CD4-positive, CD25-positive, alpha-beta regulatory T cell (primary cell): ENCODE measurements around the gene MXI1. TPM values are rescaled to one million over a fixed set of nuclear protein-coding genes. Genes with fewer than 3 reads are reported as not detected.

ENCODE experiments used
- ATAC-seq, 2 donors: fragments of 150-1000 bp; cut with Tn5 transposase; one replicate each; pipeline ENCODE4 v1.10.0; 2021; ENCODE audit warnings: low read depth in 2 of 2, moderate number of reproducible peaks in 2 of 2, moderate library complexity in 1 of 2
- DNase-seq, 3 donors: peaks; one replicate each; pipeline versions ENCODE4 v3.0.0 to v3.0.0-alpha.2; 2012 to 2022; ENCODE audit warnings: mixed read lengths in 1 of 3
- H3K27ac ChIP-seq: one replicate; pipeline ENCODE4 v1.7.0; 2013; ENCODE audit warnings: mild to moderate bottlenecking, low read length; ENCODE audit not compliant: insufficient read depth, poor library complexity, severe bottlenecking
- H3K27me3 ChIP-seq: one replicate; pipeline ENCODE4 v1.7.0; 2013; ENCODE audit warnings: low read length; ENCODE audit not compliant: control insufficient read depth, insufficient read depth
- H3K36me3 ChIP-seq: one replicate; pipeline ENCODE4 v1.7.0; 2013; ENCODE audit warnings: mild to moderate bottlenecking, low read length, moderate library complexity; ENCODE audit not compliant: control insufficient read depth, insufficient read depth
- H3K4me1 ChIP-seq: 2 replicates; pipeline ENCODE4 v1.7.0; 2013; ENCODE audit warnings: mild to moderate bottlenecking, low read length; ENCODE audit not compliant: insufficient read depth, control insufficient read depth, poor library complexity, severe bottlenecking
- H3K4me3 ChIP-seq: one replicate; pipeline ENCODE4 v1.7.0; 2013; ENCODE audit warnings: low read depth, mild to moderate bottlenecking, low read length, moderate library complexity
- H3K9me3 ChIP-seq, 2 experiments: 1 replicate in 1 of 2; 2 replicates in 1 of 2; pipeline ENCODE4 v1.7.0; 2013; ENCODE audit warnings: low read length in 2 of 2, mild to moderate bottlenecking in 1 of 2, moderate library complexity in 1 of 2; ENCODE audit not compliant: control insufficient read depth in 2 of 2
- H3K27ac Mint-ChIP-seq, 3 donors: one replicate each; pipeline ENCODE4 v1.8.0; 2020 to 2022; ENCODE audit warnings: mild to moderate bottlenecking in 3 of 3, mixed read lengths in 3 of 3, moderate library complexity in 2 of 3
- H3K27me3 Mint-ChIP-seq: one replicate; pipeline ENCODE4 v1.8.0; 2022; ENCODE audit warnings: mild to moderate bottlenecking, mixed read lengths
- H3K36me3 Mint-ChIP-seq: one replicate; pipeline ENCODE4 v1.8.0; 2020; ENCODE audit warnings: mixed read lengths
- H3K4me1 Mint-ChIP-seq, 4 donors: one replicate each; pipeline ENCODE4 v1.8.0; 2020 to 2022; ENCODE audit warnings: mixed read lengths in 4 of 4, mild to moderate bottlenecking in 1 of 4
- H3K4me3 Mint-ChIP-seq, 4 donors: one replicate each; pipeline ENCODE4 v1.8.0; 2020 to 2022; ENCODE audit warnings: mild to moderate bottlenecking in 4 of 4, mixed read lengths in 4 of 4, moderate library complexity in 3 of 4
- H3K9me3 Mint-ChIP-seq, 7 donors: one replicate each; pipeline ENCODE4 v1.8.0; 2020 to 2022; ENCODE audit warnings: mixed read lengths in 7 of 7, mild to moderate bottlenecking in 3 of 7, moderate library complexity in 2 of 7
- polyA plus RNA-seq, 4 donors: library from polyadenylated mRNA; unstranded; fragments of 300-500 nt; fragmentation: Illumina TruSeq; gene quantifications; one replicate each; pipeline ENCODE4 v1.2.3, GENCODE V29; 2021
- total RNA-seq: library from RNA; stranded (reverse); gene quantifications from one replicate; pipeline ENCODE4 v1.2.3, GENCODE V29; 2022

MXI1 gene
- total and polyA plus RNA-seq, 5 donors from 2014 or later, result 34.2 to 56.8 (median 42.9) TPM

DNA sequence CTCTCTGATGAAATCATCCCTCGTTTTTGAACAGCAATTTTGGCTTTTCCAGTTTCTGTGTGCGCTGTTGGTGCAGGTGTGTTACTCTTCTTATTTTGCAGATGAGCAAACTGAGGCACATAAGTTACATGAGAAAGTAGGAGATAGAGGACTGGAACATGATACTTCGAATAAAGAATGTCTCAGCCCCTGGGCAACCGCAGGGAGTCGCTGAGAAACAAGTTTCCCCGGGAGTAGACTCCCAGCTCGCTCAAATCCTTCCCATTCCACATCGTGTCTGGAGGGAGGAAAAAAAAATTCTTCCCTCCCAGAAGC, 18.0 kb downstream of the MXI1 start:
- no peaks in the 10 kb centered on the region for H3K27me3 ChIP-seq
- peak overlapping the region; percentile 81 to 91 (median 88) for H3K4me3 Mint-ChIP-seq
- H3K4me3 ChIP-seq, result peak overlapping the region; percentile 86
- no peaks in the 10 kb centered on the region for H3K9me3 ChIP-seq
- peaks cover 8% of the 10 kb centered on the region for H3K36me3 ChIP-seq
- no peak for ATAC-seq
- peaks cover 4% of the 10 kb centered on the region for H3K27me3 Mint-ChIP-seq
- H3K4me1 Mint-ChIP-seq, result peaks cover 4 to 59% (median 41%) of the 10 kb centered on the region in 4 donors
- peaks cover 0 to 1% (median 0%) of the 10 kb centered on the region in 7 donors for H3K9me3 Mint-ChIP-seq
- H3K27ac Mint-ChIP-seq, result peak overlapping the region; percentile 91 to 94 (median 94)
- no peak for DNase-seq
- H3K27ac ChIP-seq, result peak overlapping the region; percentile 89
- H3K36me3 Mint-ChIP-seq, result peaks cover 7% of the 10 kb centered on the region
- peaks cover 30% of the 10 kb centered on the region for H3K4me1 ChIP-seq

DNA sequence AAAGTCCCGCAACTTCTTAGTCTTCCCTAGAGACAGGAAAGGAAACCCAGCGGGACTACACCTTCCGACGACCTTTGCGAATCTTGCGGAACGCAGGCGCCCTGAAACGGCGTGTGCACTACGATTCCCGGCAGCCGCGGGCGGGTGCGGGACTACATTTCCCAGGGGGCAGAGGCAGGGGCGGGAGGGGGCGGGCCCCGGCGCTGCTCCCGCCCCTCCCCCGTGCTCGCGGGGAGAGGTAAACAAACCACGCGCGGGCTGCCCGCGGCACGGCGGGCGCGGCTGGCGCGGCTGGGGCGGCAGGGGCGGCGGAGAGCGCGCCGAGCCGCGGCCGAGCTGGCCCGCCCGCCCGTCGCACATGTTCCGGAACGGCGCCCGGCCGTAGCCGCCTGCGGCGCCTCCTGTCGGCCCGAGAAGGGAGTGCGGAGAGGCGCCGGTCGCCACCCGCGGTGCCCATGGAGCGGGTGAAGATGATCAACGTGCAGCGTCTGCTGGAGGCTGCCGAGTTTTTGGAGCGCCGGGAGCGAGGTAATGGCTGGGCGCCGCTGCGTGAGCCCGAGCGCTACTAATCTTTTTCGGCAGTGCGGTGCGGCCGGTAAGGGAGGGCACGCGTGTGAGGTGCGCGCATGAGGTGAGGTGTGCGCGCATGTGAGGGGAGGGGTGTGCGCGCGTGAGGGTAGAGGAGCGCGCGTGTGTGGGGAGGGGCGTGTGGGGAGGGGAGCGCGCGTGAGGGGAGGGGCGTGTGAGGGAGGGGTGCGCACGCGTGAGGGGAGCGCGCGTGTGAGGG, 18.5 kb downstream of the MXI1 start:
- peak overlapping the region; percentile 81 to 98 (median 94) for H3K4me3 Mint-ChIP-seq
- peaks cover 30% of the 10 kb centered on the region for H3K4me1 ChIP-seq
- peaks cover 7% of the 10 kb centered on the region for H3K36me3 Mint-ChIP-seq
- DNase-seq (peak; percentile 85 to 94 (median 87)), ATAC-seq (peak; percentile 65 to 68)
- peak overlapping the region; percentile 94 to 96 (median 94) for H3K27ac Mint-ChIP-seq
- peaks cover 8% of the 10 kb centered on the region for H3K36me3 ChIP-seq
- H3K4me1 Mint-ChIP-seq, result peaks cover 8 to 54% (median 37%) of the 10 kb centered on the region in 4 donors
- peak overlapping the region; percentile 89 for H3K27ac ChIP-seq
- no peaks in the 10 kb centered on the region for H3K9me3 ChIP-seq
- H3K9me3 Mint-ChIP-seq, result peaks cover 0 to 1% (median 0%) of the 10 kb centered on the region in 7 donors
- no peaks in the 10 kb centered on the region for H3K27me3 ChIP-seq
- peaks cover 4% of the 10 kb centered on the region for H3K27me3 Mint-ChIP-seq
- peak overlapping the region; percentile 86 for H3K4me3 ChIP-seq

DNA sequence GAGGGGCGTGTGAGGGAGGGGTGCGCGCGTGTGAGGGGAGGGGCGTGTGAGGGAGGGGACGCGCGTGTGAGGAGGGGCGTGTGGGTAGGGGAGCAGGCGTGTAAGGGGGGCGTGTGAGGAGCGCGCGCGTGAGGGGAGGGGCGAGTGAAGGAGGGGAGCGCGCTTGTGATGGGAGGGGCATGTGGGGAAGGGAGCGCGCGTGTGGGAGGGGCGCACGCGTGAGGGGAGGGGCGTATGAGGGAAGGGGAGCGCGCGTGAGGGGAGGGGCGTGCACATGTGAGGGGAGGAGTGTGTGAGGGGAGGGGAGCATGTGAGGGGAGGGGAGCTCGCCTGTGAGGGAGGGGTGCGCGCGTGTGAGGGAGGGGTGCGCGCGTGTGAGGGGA, 19.1 kb downstream of the MXI1 start:
- DNase-seq (peak; percentile 82 to 92 (median 83)), ATAC-seq (peak; percentile 30 to 36)
- no peaks in the 10 kb centered on the region for H3K27me3 ChIP-seq
- peaks cover 0 to 1% (median 0%) of the 10 kb centered on the region in 7 donors for H3K9me3 Mint-ChIP-seq
- H3K9me3 ChIP-seq, result no peaks in the 10 kb centered on the region
- H3K36me3 ChIP-seq, result peaks cover 8% of the 10 kb centered on the region
- H3K4me1 Mint-ChIP-seq, result peaks cover 8 to 49% (median 35%) of the 10 kb centered on the region in 4 donors
- peaks cover 4% of the 10 kb centered on the region for H3K27me3 Mint-ChIP-seq
- H3K27ac ChIP-seq, result peak overlapping the region; percentile 89
- H3K4me3 ChIP-seq, result no peak overlapping the region
- peak overlapping the region; percentile 81 to 98 (median 94) for H3K4me3 Mint-ChIP-seq
- peak overlapping the region; percentile 91 to 96 (median 94) for H3K27ac Mint-ChIP-seq
- H3K36me3 Mint-ChIP-seq, result peaks cover 7% of the 10 kb centered on the region
- peaks cover 26% of the 10 kb centered on the region for H3K4me1 ChIP-seq

DNA sequence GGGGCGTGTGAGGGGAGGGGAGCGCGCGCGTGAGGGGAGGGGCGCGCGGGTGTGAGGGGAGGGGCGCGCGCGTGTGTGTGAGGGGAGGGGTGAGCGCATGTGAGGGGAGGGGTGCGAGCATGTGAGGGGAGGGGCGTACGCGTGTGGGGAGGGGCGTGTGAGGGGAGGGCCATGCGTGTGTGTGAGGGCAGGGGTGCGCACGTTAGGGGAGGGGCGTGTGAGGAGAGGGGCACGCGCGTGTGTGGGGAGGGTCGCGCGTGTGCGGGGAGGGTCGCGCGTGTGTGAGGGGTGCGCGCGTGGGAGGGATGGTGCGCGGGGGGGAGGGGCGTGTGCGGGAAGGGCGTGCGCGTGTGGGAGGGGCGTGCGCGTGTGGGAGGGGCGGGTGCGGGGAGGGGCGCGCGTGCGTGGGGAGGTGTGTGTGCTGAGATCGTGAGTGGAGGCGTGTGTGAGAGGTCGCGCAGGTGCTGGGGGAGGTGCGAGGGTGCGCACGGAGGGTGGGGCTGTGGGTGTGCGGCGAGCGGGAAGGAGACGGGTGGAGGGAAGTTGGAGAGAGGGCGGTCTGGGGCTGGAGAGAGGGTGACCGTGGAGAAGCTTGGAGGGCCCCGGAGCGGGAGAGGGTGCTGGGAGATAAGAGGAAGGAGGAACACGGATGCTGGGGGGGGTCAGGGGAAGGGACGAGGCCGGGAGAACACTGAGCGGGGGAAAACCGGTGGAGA, 19.7 kb downstream of the MXI1 start:
- no peaks in the 10 kb centered on the region for H3K9me3 Mint-ChIP-seq

DNA sequence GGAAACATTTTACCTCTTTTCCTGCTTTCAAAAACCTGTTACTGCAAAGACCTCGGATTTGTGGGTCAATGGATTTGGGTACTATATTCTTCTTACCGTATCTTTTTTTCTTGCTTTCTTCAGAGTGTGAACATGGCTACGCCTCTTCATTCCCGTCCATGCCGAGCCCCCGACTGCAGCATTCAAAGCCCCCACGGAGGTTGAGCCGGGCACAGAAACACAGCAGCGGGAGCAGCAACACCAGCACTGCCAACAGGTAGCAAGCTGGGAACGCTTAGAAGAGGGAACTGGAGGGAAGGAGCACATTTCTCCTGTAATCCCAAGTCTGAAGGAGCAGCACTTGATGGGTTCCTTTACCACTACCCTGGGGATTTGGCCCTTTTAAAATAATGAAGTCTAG, 20.7 kb downstream of the MXI1 start:
- no peaks in the 10 kb centered on the region for H3K9me3 Mint-ChIP-seq
- Histone ChIP-seq H3K9me3 (no peaks in the 10 kb centered on the region), H3K36me3 (peaks cover 8% of the 10 kb centered on the region), H3K4me3 (peak overlapping the region; percentile 60), H3K4me1 (peaks cover 14% of the 10 kb centered on the region), H3K27me3 (no peaks in the 10 kb centered on the region), H3K27ac (no peak overlapping the region)
- DNase-seq (no peak), ATAC-seq (no peak)
- H3K36me3 Mint-ChIP-seq, result peaks cover 14% of the 10 kb centered on the region
- H3K27ac Mint-ChIP-seq, result no peak overlapping the region
- H3K27me3 Mint-ChIP-seq, result peaks cover 5% of the 10 kb centered on the region
- peak overlapping the region; percentile 75 to 94 (median 93) for H3K4me3 Mint-ChIP-seq
- H3K4me1 Mint-ChIP-seq, result peaks cover 13 to 47% (median 27%) of the 10 kb centered on the region in 4 donors

More for the DNA sequence above, 19.7 kb downstream of the MXI1 start:
- H3K4me1 ChIP-seq, result peaks cover 21% of the 10 kb centered on the region
- Mint-ChIP-seq H3K4me3 (peak overlapping the region; percentile 93 to 98 (median 94)), H3K27me3 (peaks cover 5% of the 10 kb centered on the region), H3K4me1 (peaks cover 8 to 48% (median 30%) of the 10 kb centered on the region in 4 donors), H3K36me3 (peaks cover 8% of the 10 kb centered on the region), H3K27ac (peak overlapping the region; percentile 91 to 96 (median 94))
- ATAC-seq, result peak; percentile 33 to 38
- H3K4me3 ChIP-seq, result peak overlapping the region; percentile 60
- H3K27me3 ChIP-seq, result no peaks in the 10 kb centered on the region
- peak; percentile 76 to 78 (median 76) for DNase-seq
- peak overlapping the region; percentile 89 for H3K27ac ChIP-seq
- no peaks in the 10 kb centered on the region for H3K9me3 ChIP-seq
- peaks cover 8% of the 10 kb centered on the region for H3K36me3 ChIP-seq

DNA sequence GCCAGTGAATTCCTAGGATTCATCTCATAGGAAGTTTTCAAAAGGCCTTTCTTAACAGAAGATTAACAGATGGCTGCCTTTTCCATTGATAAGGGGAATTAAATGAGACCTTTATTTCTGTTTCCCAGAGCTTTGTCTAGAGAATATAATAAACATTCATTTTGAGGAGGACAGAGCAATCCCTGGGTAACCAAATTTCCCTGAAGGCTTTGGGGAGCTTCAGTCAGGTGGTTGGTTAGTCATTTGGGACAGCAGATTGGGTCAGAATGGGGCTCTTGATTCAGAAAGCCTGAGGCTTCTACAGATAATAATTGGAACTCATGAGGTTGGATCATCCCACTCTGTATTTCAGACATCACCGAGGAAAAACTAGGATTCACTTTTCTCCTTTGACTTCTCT, 21.8 kb downstream of the MXI1 start:
- H3K4me1 ChIP-seq, result peaks cover 14% of the 10 kb centered on the region
- Mint-ChIP-seq H3K9me3 (no peaks in the 10 kb centered on the region), H3K27ac (no peak overlapping the region), H3K4me3 (peak overlapping the region in 2 of 4 donors; percentile 62 to 75), H3K36me3 (peaks cover 14% of the 10 kb centered on the region), H3K4me1 (peaks cover 20 to 48% (median 32%) of the 10 kb centered on the region in 4 donors), H3K27me3 (peaks cover 4% of the 10 kb centered on the region)
- ATAC-seq, result no peak
- H3K9me3 ChIP-seq, result no peaks in the 10 kb centered on the region
- H3K27ac ChIP-seq, result no peak overlapping the region
- no peaks in the 10 kb centered on the region for H3K27me3 ChIP-seq
- H3K4me3 ChIP-seq, result no peak overlapping the region
- H3K36me3 ChIP-seq, result peaks cover 8% of the 10 kb centered on the region
- no peak for DNase-seq

DNA sequence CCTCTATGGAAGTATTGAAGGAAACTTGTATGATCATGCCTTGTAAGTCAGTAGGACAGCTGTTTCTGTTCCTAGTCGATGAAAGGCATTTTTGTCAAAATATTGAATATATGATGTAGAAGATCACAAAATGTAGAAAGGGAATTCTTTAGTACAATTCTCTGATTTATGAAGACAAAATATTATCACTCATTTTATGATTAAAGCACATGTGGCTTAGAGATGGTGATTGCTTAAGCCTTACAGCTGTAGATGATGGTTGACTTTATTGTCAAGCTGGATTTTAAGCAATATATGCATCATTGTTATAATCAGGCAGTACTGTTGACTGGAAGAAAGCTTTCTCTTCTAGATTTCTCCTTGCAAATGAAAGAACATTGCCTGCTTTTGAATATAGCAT, 26.4 kb downstream of the MXI1 start:
- H3K27ac ChIP-seq, result no peak overlapping the region
- H3K4me3 ChIP-seq, result no peak overlapping the region
- no peaks in the 10 kb centered on the region for H3K9me3 ChIP-seq
- DNase-seq (no peak), ATAC-seq (no peak)
- Mint-ChIP-seq H3K4me3 (no peak overlapping the region), H3K27ac (no peak overlapping the region), H3K36me3 (peaks cover 25% of the 10 kb centered on the region), H3K27me3 (peaks cover 5% of the 10 kb centered on the region), H3K9me3 (no peaks in the 10 kb centered on the region), H3K4me1 (peaks cover 11 to 42% (median 22%) of the 10 kb centered on the region in 4 donors)
- H3K36me3 ChIP-seq, result peaks cover 12% of the 10 kb centered on the region
- H3K4me1 ChIP-seq, result no peaks in the 10 kb centered on the region
- no peaks in the 10 kb centered on the region for H3K27me3 ChIP-seq
